ENCODE measurements around the gene HSPG2. TPM values are rescaled to one million over a fixed set of nuclear protein-coding genes. Genes with fewer than 3 reads are reported as not detected.

Gene HSPG2
- total RNA-seq, 1 experiment from 2014 or later: 171 TPM

GRCh38 chr1:21801100-21801499, 136.0 kb downstream of the HSPG2 start:
- Histone ChIP-seq H3K36me3 (ENCODE audit: control insufficient read depth, insufficient read depth, low read length) (no peaks in the 10 kb centered on the region), H3K9me3 (ENCODE audit: control insufficient read depth, insufficient read depth, low read depth, low read length) (no peaks in the 10 kb centered on the region), H3K4me3 (ENCODE audit: low read depth in 2 of 2, low read length in 2 of 2) (no peak overlapping the region), H3K4me1 (ENCODE audit: control insufficient read depth, insufficient read depth, low read length) (no peaks in the 10 kb centered on the region), H3K27me3 (ENCODE audit: control insufficient read depth, insufficient read depth, low read length) (no peaks in the 10 kb centered on the region), H3K27ac (ENCODE audit: low read length) (no peak overlapping the region)
- no TSS peak for BruUV-seq (replicated peaks)
- DNase-seq (ENCODE audit: low read depth, low spot score): peak; percentile 48
- intact Hi-C loops (cut with micrococcal nuclease; ENCODE audit: unreplicated experiment) (no loop called here), in situ Hi-C loops (cut with HindIII; ENCODE audit: low pct_unique_long_range_greater_than_20kb, low sequenced_read_pairs) (no loop called here)
- ChIA-PET CTCF (no interaction called here), POLR2A (interaction anchor here (0.6 kb wide), 1 partner anchor 890 kb away, joined by 21 read pairs; no protein-coding TSS in a partner anchor)
- TF ChIP-seq, protein P1, sequence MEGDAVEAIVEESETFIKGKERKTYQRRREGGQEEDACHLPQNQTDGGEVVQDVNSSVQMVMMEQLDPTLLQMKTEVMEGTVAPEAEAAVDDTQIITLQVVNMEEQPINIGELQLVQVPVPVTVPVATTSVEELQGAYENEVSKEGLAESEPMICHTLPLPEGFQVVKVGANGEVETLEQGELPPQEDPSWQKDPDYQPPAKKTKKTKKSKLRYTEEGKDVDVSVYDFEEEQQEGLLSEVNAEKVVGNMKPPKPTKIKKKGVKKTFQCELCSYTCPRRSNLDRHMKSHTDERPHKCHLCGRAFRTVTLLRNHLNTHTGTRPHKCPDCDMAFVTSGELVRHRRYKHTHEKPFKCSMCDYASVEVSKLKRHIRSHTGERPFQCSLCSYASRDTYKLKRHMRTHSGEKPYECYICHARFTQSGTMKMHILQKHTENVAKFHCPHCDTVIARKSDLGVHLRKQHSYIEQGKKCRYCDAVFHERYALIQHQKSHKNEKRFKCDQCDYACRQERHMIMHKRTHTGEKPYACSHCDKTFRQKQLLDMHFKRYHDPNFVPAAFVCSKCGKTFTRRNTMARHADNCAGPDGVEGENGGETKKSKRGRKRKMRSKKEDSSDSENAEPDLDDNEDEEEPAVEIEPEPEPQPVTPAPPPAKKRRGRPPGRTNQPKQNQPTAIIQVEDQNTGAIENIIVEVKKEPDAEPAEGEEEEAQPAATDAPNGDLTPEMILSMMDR (IDR thresholded peaks at IDR 0.05): no peak
- TF ChIP-seq, protein P2, sequence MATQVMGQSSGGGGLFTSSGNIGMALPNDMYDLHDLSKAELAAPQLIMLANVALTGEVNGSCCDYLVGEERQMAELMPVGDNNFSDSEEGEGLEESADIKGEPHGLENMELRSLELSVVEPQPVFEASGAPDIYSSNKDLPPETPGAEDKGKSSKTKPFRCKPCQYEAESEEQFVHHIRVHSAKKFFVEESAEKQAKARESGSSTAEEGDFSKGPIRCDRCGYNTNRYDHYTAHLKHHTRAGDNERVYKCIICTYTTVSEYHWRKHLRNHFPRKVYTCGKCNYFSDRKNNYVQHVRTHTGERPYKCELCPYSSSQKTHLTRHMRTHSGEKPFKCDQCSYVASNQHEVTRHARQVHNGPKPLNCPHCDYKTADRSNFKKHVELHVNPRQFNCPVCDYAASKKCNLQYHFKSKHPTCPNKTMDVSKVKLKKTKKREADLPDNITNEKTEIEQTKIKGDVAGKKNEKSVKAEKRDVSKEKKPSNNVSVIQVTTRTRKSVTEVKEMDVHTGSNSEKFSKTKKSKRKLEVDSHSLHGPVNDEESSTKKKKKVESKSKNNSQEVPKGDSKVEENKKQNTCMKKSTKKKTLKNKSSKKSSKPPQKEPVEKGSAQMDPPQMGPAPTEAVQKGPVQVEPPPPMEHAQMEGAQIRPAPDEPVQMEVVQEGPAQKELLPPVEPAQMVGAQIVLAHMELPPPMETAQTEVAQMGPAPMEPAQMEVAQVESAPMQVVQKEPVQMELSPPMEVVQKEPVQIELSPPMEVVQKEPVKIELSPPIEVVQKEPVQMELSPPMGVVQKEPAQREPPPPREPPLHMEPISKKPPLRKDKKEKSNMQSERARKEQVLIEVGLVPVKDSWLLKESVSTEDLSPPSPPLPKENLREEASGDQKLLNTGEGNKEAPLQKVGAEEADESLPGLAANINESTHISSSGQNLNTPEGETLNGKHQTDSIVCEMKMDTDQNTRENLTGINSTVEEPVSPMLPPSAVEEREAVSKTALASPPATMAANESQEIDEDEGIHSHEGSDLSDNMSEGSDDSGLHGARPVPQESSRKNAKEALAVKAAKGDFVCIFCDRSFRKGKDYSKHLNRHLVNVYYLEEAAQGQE (IDR thresholded peaks at IDR 0.05; ENCODE audit: insufficient read depth in 1 of 2, low read depth in 2 of 2, low read length in 1 of 2): no peak
- ATAC-seq: peak; percentile 66; the same call in 1 of the 2 replicates

- Histone ChIP-seq H3K4me3 (ENCODE audit: low read depth in 2 of 2, low read length in 2 of 2) (no peak overlapping the region), H3K27ac (ENCODE audit: low read length) (no peak overlapping the region), H3K36me3 (ENCODE audit: control insufficient read depth, insufficient read depth, low read length) (no peaks in the 10 kb centered on the region), H3K27me3 (ENCODE audit: control insufficient read depth, insufficient read depth, low read length) (no peaks in the 10 kb centered on the region), H3K4me1 (ENCODE audit: control insufficient read depth, insufficient read depth, low read length) (no peaks in the 10 kb centered on the region), H3K9me3 (ENCODE audit: control insufficient read depth, insufficient read depth, low read depth, low read length) (no peaks in the 10 kb centered on the region; the same call in 1 of the 2 replicates)
- in situ Hi-C loops (cut with HindIII; ENCODE audit: low pct_unique_long_range_greater_than_20kb, low sequenced_read_pairs): no loop called here
- ATAC-seq (no peak), DNase-seq (ENCODE audit: low read depth, low spot score) (no peak)
- intact Hi-C loops (cut with micrococcal nuclease; ENCODE audit: unreplicated experiment): no loop called here
- TF ChIP-seq TCF7L2 (IDR thresholded peaks at IDR 0.05; ENCODE audit: low read depth, low read length): no peak
- POLR2A ChIA-PET: no interaction called here
- CTCF ChIA-PET: no interaction called here
- no TSS peak for BruUV-seq (replicated peaks)
Observed at GRCh38 chr1:21799730-21800129, 137.4 kb downstream of the HSPG2 start.

DNA sequence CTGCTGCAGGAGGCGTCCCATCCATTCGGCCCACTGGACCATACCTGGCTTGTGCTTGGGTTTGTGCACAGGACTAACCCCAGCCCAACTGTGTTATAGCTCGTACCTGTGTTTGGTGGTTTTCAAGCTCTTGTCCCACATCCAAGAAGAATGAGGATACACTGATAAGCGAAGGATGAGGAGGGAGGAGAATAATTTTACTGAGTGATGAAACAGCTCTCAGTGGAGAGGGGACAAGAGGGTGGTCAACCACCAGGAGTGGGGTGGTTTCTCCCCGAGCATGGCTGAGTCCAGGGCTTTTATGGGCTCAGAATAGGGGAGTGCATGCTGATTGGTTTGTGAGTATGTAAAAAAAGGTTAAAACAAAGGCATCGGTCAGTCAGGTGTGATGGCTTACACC, 142.0 kb downstream of the HSPG2 start:
- ATAC-seq (no peak), DNase-seq (ENCODE audit: low read depth, low spot score) (no peak)
- Histone ChIP-seq H3K4me3 (ENCODE audit: low read depth in 2 of 2, low read length in 2 of 2) (no peak overlapping the region), H3K9me3 (ENCODE audit: control insufficient read depth, insufficient read depth, low read depth, low read length) (no peaks in the 10 kb centered on the region; the same call in 1 of the 2 replicates), H3K36me3 (ENCODE audit: control insufficient read depth, insufficient read depth, low read length) (no peaks in the 10 kb centered on the region), H3K4me1 (ENCODE audit: control insufficient read depth, insufficient read depth, low read length) (no peaks in the 10 kb centered on the region), H3K27me3 (ENCODE audit: control insufficient read depth, insufficient read depth, low read length) (no peaks in the 10 kb centered on the region), H3K27ac (ENCODE audit: low read length) (no peak overlapping the region)
- intact Hi-C loops (cut with micrococcal nuclease; ENCODE audit: unreplicated experiment) (no loop called here), in situ Hi-C loops (cut with HindIII; ENCODE audit: low pct_unique_long_range_greater_than_20kb, low sequenced_read_pairs) (no loop called here)
- CTCF ChIA-PET: no interaction called here
- BruUV-seq (replicated peaks): no TSS peak
- TF ChIP-seq, protein P2 (IDR thresholded peaks at IDR 0.05; ENCODE audit: insufficient read depth in 1 of 2, low read depth in 2 of 2, low read length in 1 of 2): no peak
- TF ChIP-seq POLR2AphosphoS5 (IDR thresholded peaks at IDR 0.05; ENCODE audit: low read depth, low read length) (no peak), SIN3A (IDR thresholded peaks at IDR 0.05; ENCODE audit: borderline replicate concordance, insufficient read depth, low read depth, low read length) (no peak), TCF7L2 (IDR thresholded peaks at IDR 0.05; ENCODE audit: low read depth, low read length) (no peak)
- TF ChIP-seq, protein P1 (IDR thresholded peaks at IDR 0.05): no peak
- POLR2A ChIA-PET: no interaction called here

Data from Panc1 (cell line).